Astrocyte (in vitro differentiated cells and primary cell): ENCODE measurements around the gene MMS19.

Experiments
- EZH2 ChIP-seq: IDR thresholded peaks from 2 replicates; pipeline ENCODE4 v1.6.1; 2012; ENCODE audit warnings: mild to moderate bottlenecking, low read length, inconsistent platforms; ENCODE audit not compliant: insufficient read depth
- TF ChIP-seq, protein P1 (sequence below): IDR thresholded peaks from 2 replicates; pipeline ENCODE4 v1.5.1; 2011; ENCODE audit warnings: low read depth, mild to moderate bottlenecking, inconsistent platforms, low read length, moderate library complexity; ENCODE audit not compliant: insufficient read depth

DNA sequence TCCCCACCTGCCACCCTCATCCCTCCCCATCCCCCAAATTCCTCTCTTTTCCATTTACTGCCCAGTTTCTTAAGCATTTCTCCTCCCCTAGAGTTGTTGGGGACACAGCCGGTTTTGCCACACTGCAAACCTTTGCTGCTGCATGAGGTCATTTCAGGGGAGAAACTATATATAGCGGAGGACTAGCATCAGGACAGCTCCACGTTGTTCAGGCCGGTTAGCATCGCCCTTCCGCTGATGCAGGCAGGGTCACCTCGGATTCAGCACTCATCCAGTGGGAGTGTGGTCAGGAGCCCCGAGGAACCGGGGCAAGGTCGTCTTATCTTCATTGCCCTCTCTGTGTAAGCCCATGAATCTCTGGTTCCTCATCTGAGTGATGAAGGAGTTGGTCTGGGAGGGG, 16.1 kb upstream of the MMS19 start:
- TF ChIP-seq, protein P1, sequence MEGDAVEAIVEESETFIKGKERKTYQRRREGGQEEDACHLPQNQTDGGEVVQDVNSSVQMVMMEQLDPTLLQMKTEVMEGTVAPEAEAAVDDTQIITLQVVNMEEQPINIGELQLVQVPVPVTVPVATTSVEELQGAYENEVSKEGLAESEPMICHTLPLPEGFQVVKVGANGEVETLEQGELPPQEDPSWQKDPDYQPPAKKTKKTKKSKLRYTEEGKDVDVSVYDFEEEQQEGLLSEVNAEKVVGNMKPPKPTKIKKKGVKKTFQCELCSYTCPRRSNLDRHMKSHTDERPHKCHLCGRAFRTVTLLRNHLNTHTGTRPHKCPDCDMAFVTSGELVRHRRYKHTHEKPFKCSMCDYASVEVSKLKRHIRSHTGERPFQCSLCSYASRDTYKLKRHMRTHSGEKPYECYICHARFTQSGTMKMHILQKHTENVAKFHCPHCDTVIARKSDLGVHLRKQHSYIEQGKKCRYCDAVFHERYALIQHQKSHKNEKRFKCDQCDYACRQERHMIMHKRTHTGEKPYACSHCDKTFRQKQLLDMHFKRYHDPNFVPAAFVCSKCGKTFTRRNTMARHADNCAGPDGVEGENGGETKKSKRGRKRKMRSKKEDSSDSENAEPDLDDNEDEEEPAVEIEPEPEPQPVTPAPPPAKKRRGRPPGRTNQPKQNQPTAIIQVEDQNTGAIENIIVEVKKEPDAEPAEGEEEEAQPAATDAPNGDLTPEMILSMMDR = no peak
- no peak for TF ChIP-seq EZH2
